Thyroid gland (tissue), 4 donors: ENCODE data around the gene MS4A6E. TPM values are rescaled to one million over a fixed set of nuclear protein-coding genes. Genes with fewer than 3 reads are reported as not detected.
"Not testable (repeated sequence)": the region's sequence is repeated elsewhere in the genome, so short reads cannot be mapped to it uniquely, and the experiment has no call there.

Experiments used
- DNase-seq, 2 donors: peaks; one replicate each; pipeline ENCODE4 v3.0.0-alpha.2; 2019
- H3K27ac ChIP-seq, 3 donors: fragments of 200-600 bp; sonication (generic); 1 replicate in 2 of 3; 2 replicates in 1 of 3; pipeline ENCODE4 v1.5.1; 2016 to 2019; ENCODE audit warnings: mild to moderate bottlenecking in 1 of 3, moderate library complexity in 1 of 3
- H3K27me3 ChIP-seq: fragments of 200-600 bp; sonication (generic); one replicate; pipeline ENCODE4 v1.5.1; 2019
- H3K36me3 ChIP-seq, 2 donors: fragments of 200-600 bp; sonication (generic); one replicate each; pipeline ENCODE4 v1.5.1; 2016 to 2019
- H3K4me1 ChIP-seq, 2 donors: fragments of 200-600 bp; sonication (generic); one replicate each; pipeline ENCODE4 v1.5.1; 2017 to 2019
- H3K4me3 ChIP-seq, 3 donors: fragments of 200-600 bp; sonication (generic); replicated peaks in 1 of 3; 1 replicate in 2 of 3; 2 replicates in 1 of 3; pipeline ENCODE4 v1.5.1; 2016; ENCODE audit warnings: mild to moderate bottlenecking in 1 of 3
- H3K9me3 ChIP-seq: fragments of 200-600 bp; sonication (generic); one replicate; pipeline ENCODE4 v1.5.1; 2017
- POLR2A ChIP-seq, 2 donors: fragments of 450-650 bp; IDR thresholded peaks; one replicate each; pipeline ENCODE4 v1.6.1; 2017; ENCODE audit warnings: antibody characterized with exemption in 2 of 2, mild to moderate bottlenecking in 2 of 2, moderate library complexity in 1 of 2
- WGBS, 2 donors: methylation state at CpG; one replicate each; pipeline ENCODE4 v1.1.5; 2017; 5-methylcytosine and 5-hydroxymethylcytosine counted together
- intact Hi-C: fragments of 100-400 bp; cut with DNase I; formaldehyde crosslinking; loops from one replicate; pipeline ENCODE4 v1.15.1; 2023
- total RNA-seq, 4 donors: library from RNA; depleted of rRNA; stranded (reverse); fragments of >200 nt; gene quantifications; one replicate each; pipeline ENCODE4 v1.2.3, GENCODE V29; 2016
- TF ChIP-seq, protein P1 (sequence below), 6 experiments: fragments of 200-600 bp in 3 of 6; fragments of 450-650 bp in 3 of 6; sonication (generic) in 3 of 6; IDR thresholded peaks; one replicate each; pipeline ENCODE4 v1.5.1; 2016 to 2019; ENCODE audit warnings: antibody characterized with exemption in 6 of 6, mild to moderate bottlenecking in 2 of 6, inconsistent platforms in 1 of 6, moderate library complexity in 1 of 6

Gene MS4A6E
- not detected for total RNA-seq

- intact Hi-C loops, result no loop called here
- Histone ChIP-seq H3K36me3 (no peaks in the 10 kb centered on the region), H3K4me3 (no peak within 1 kb of the TSS), H3K27ac (no peak within 1 kb of the TSS), H3K4me1 (no peaks in the 10 kb centered on the region), H3K9me3 (no peaks in the 10 kb centered on the region), H3K27me3 (no peaks in the 10 kb centered on the region)
- DNase-seq, result no peak
- TF ChIP-seq, protein P1, sequence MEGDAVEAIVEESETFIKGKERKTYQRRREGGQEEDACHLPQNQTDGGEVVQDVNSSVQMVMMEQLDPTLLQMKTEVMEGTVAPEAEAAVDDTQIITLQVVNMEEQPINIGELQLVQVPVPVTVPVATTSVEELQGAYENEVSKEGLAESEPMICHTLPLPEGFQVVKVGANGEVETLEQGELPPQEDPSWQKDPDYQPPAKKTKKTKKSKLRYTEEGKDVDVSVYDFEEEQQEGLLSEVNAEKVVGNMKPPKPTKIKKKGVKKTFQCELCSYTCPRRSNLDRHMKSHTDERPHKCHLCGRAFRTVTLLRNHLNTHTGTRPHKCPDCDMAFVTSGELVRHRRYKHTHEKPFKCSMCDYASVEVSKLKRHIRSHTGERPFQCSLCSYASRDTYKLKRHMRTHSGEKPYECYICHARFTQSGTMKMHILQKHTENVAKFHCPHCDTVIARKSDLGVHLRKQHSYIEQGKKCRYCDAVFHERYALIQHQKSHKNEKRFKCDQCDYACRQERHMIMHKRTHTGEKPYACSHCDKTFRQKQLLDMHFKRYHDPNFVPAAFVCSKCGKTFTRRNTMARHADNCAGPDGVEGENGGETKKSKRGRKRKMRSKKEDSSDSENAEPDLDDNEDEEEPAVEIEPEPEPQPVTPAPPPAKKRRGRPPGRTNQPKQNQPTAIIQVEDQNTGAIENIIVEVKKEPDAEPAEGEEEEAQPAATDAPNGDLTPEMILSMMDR (IDR thresholded peaks at IDR 0.05), result no peak
- no peak for TF ChIP-seq POLR2A (IDR thresholded peaks at IDR 0.05)
- 71% methylated on average over 1 of the region's 1 CpG for WGBS, 2 donors
Observed at GRCh38 chr11:60326955-60327354, at the start of gene MS4A6E. Gene MS4A6E, plus strand, starts transcription at chr11:60327255. Its CDS starts 7,641 bp downstream, at chr11:60334896.

DNA sequence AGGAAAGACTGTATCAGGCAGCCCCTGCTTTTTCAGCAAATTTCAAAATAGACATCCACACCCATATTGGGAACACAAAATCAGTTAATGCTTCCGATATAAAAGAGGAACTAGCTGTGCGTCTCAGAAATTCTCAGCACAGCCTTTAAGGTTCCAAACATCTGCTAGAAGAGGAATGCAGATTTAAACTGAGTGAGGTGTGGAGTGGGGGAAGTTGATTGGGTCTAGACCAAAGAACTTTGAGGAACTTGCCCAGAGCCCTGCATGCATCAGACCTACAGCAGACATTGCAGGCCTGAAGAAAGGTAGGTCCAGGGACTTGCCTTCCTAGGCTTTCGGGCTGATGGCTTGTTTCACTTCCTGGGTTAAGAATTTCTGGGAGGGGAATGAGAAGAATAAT, 46.6 kb upstream of the MS4A6E start, which contains the start of gene MS4A4A:
MS4A4A (plus strand) TSS at position 255 of the 400 bp plus-strand sequence; CDS start at position 265, 10 bp downstream.
- Histone ChIP-seq H3K9me3 (no peaks in the 10 kb centered on the region), H3K27ac (no peak within 1 kb of the TSS), H3K4me3 (no peak within 1 kb of the TSS), H3K36me3 (no peaks in the 10 kb centered on the region), H3K27me3 (no peaks in the 10 kb centered on the region), H3K4me1 (no peaks in the 10 kb centered on the region)
- 80 to 87% methylated on average over 3 of the region's 3 CpGs for WGBS, 2 donors
- intact Hi-C loops, result no loop called here
- DNase-seq, result no peak
- no peak for TF ChIP-seq POLR2A (IDR thresholded peaks at IDR 0.05)
- TF ChIP-seq, protein P1 (IDR thresholded peaks at IDR 0.05), result no peak

DNA sequence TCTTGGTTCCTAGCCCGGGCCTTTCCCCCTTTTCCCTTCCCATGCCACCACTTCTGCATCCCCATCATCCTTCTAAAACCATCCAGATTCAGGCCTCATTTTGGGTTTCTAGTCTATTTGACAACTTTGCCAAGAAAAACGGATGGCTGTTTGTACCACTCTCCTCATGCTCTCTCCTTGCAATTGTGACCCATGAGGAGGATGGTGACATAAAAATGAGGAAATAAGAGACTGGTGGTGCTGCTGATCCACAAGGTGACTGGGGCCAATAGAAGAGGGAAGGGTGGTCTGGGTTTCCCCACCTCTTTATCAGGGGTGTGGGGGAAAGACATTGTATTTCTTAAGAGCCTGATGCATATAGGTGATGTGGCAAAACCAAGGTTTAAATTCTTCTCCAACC, 45.6 kb upstream of the MS4A6E start:
- intact Hi-C loops, result no loop called here
- no peak for TF ChIP-seq POLR2A (IDR thresholded peaks at IDR 0.05)
- TF ChIP-seq, protein P1 (IDR thresholded peaks at IDR 0.05), result no peak
- WGBS, 2 donors, result 52 to 75% methylated on average over 2 of the region's 2 CpGs
- no peaks in the 10 kb centered on the region for H3K27me3 ChIP-seq
- H3K4me3 ChIP-seq, result no peak overlapping the region
- no peak overlapping the region for H3K27ac ChIP-seq
- H3K9me3 ChIP-seq, result no peaks in the 10 kb centered on the region
- H3K4me1 ChIP-seq, result no peaks in the 10 kb centered on the region
- DNase-seq, result no peak
- no peaks in the 10 kb centered on the region for H3K36me3 ChIP-seq

GRCh38 chr11:60282286-60282685, 44.8 kb upstream of the MS4A6E start:
- H3K9me3 ChIP-seq, result no peaks in the 10 kb centered on the region
- no peaks in the 10 kb centered on the region for H3K36me3 ChIP-seq
- no peak overlapping the region for H3K4me3 ChIP-seq
- DNase-seq, result no peak
- 70 to 77% methylated on average over 2 of the region's 2 CpGs for WGBS, 2 donors
- intact Hi-C loops, result no loop called here
- no peak for TF ChIP-seq POLR2A (IDR thresholded peaks at IDR 0.05)
- TF ChIP-seq, protein P1 (IDR thresholded peaks at IDR 0.05), result no peak
- H3K4me1 ChIP-seq, result no peaks in the 10 kb centered on the region
- no peaks in the 10 kb centered on the region for H3K27me3 ChIP-seq
- H3K27ac ChIP-seq, result no peak overlapping the region

DNA sequence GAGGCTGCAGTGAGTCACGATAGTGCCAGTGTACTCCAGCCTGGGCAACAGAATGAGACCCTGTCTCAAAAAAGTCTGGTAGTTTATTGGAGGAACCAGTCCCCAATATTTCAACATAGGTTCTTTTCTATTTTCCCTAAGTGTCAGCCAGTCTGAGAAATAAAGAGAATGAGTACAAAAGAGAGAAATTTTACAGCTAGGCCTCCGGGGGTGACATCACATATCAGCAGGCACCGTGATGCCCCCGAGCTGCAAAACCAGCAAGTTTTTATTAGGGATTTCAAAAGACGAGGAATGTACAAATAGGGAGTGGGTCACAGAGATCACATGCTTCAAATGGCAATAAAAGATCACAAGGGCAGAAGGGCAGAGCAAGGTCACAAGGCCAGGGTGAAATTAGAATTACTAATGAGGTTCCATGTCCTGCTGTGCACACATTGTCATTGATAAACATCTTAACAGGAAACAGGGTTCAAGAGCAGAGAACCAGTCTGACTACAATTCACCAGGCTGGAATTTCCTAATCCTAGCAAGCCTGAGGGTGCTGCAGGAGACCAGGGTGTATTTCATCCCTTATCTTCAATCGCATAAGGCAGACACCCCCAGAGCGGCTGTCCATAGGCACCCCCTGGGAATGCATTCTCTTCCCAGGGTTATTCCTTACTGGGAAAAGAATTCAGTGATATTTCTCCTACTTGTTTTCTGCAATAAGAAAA, 41.5 kb upstream of the MS4A6E start:
- H3K9me3 ChIP-seq, H3K4me3 ChIP-seq, intact Hi-C loops, H3K27ac ChIP-seq, H3K36me3 ChIP-seq, H3K4me1 ChIP-seq, H3K27me3 ChIP-seq, DNase-seq: not testable (repeated sequence)
- 67 to 69% methylated on average over 7 of the region's 7 CpGs for WGBS, 2 donors
